Measurements from ENCODE around the gene PDHB.

The PDHB gene

GRCh38 chr3:58421004-58421403, 12.6 kb downstream of the PDHB start:
- H3K4me3 ChIP-seq (ENCODE audit: low read length): no peak overlapping the region
- no peak overlapping the region for H3K27ac ChIP-seq (ENCODE audit: low read length)
- no peaks in the 10 kb centered on the region for H3K9me3 ChIP-seq (ENCODE audit: insufficient read depth, low read length)
- H4K20me1 ChIP-seq (ENCODE audit: insufficient read depth, low read length): no peaks in the 10 kb centered on the region
- H3K79me2 ChIP-seq (ENCODE audit: low read length): no peaks in the 10 kb centered on the region
- H3K36me3 ChIP-seq (replicated peaks; ENCODE audit: low read depth, low read length): peaks cover 27% of the 10 kb centered on the region
- H3K27me3 ChIP-seq (ENCODE audit: low read depth, low read length): no peaks in the 10 kb centered on the region
- no peak overlapping the region for H2AFZ ChIP-seq (ENCODE audit: low read depth, low read length)
- TF ChIP-seq EZH2phosphoT487 (IDR thresholded peaks at IDR 0.05; ENCODE audit: low read depth): no peak
- TF ChIP-seq CTCF (IDR thresholded peaks at IDR 0.05; ENCODE audit: low read depth, low read length): no peak
- no peak overlapping the region for H3K9ac ChIP-seq (ENCODE audit: low read length)
- no peak overlapping the region for H3K4me2 ChIP-seq (ENCODE audit: low read length)
- peaks cover 7% of the 10 kb centered on the region; the same call in 1 of the 2 replicates for H3K4me1 ChIP-seq (ENCODE audit: low read length)

- Histone ChIP-seq H3K9me3 (ENCODE audit: insufficient read depth, low read length) (no peaks in the 10 kb centered on the region), H3K36me3 (replicated peaks; ENCODE audit: low read depth, low read length) (peaks cover 19% of the 10 kb centered on the region), H3K27me3 (ENCODE audit: low read depth, low read length) (no peaks in the 10 kb centered on the region), H4K20me1 (ENCODE audit: insufficient read depth, low read length) (no peaks in the 10 kb centered on the region), H3K4me2 (ENCODE audit: low read length) (no peak overlapping the region), H3K4me1 (ENCODE audit: low read length) (peaks cover 7% of the 10 kb centered on the region; the same call in 1 of the 2 replicates), H3K27ac (ENCODE audit: low read length) (no peak overlapping the region), H3K9ac (ENCODE audit: low read length) (no peak overlapping the region), H3K79me2 (ENCODE audit: low read length) (no peaks in the 10 kb centered on the region), H2AFZ (ENCODE audit: low read depth, low read length) (no peak overlapping the region), H3K4me3 (ENCODE audit: low read length) (no peak overlapping the region)
- TF ChIP-seq EZH2phosphoT487 (IDR thresholded peaks at IDR 0.05; ENCODE audit: low read depth) (no peak), CTCF (IDR thresholded peaks at IDR 0.05; ENCODE audit: low read depth, low read length) (no peak)
These were observed 13.7 kb downstream of the PDHB start for GRCh38 chr3:58419780-58420507.

GRCh38 chr3:58418227-58418626, 15.4 kb downstream of the PDHB start:
- Histone ChIP-seq H3K36me3 (replicated peaks; ENCODE audit: low read depth, low read length) (peaks cover 8% of the 10 kb centered on the region), H2AFZ (ENCODE audit: low read depth, low read length) (no peak overlapping the region), H3K79me2 (ENCODE audit: low read length) (no peaks in the 10 kb centered on the region), H3K27ac (ENCODE audit: low read length) (no peak overlapping the region), H3K4me3 (ENCODE audit: low read length) (no peak overlapping the region), H3K4me1 (ENCODE audit: low read length) (peaks cover 7% of the 10 kb centered on the region; the same call in 1 of the 2 replicates), H4K20me1 (ENCODE audit: insufficient read depth, low read length) (no peaks in the 10 kb centered on the region), H3K9me3 (ENCODE audit: insufficient read depth, low read length) (no peaks in the 10 kb centered on the region), H3K9ac (ENCODE audit: low read length) (no peak overlapping the region), H3K27me3 (ENCODE audit: low read depth, low read length) (no peaks in the 10 kb centered on the region), H3K4me2 (ENCODE audit: low read length) (no peak overlapping the region)
- TF ChIP-seq CTCF (IDR thresholded peaks at IDR 0.05; ENCODE audit: low read depth, low read length): no peak
- no peak for TF ChIP-seq EZH2phosphoT487 (IDR thresholded peaks at IDR 0.05; ENCODE audit: low read depth)

- H3K4me2 ChIP-seq (ENCODE audit: low read length): no peak overlapping the region
- no peak overlapping the region for H2AFZ ChIP-seq (ENCODE audit: low read depth, low read length)
- no peaks in the 10 kb centered on the region for H3K9me3 ChIP-seq (ENCODE audit: insufficient read depth, low read length)
- peaks cover 7% of the 10 kb centered on the region; the same call in 1 of the 2 replicates for H3K4me1 ChIP-seq (ENCODE audit: low read length)
- H3K4me3 ChIP-seq (ENCODE audit: low read length): no peak overlapping the region
- no peaks in the 10 kb centered on the region for H3K27me3 ChIP-seq (ENCODE audit: low read depth, low read length)
- H3K36me3 ChIP-seq (replicated peaks; ENCODE audit: low read depth, low read length): peaks cover 5% of the 10 kb centered on the region
- TF ChIP-seq EZH2phosphoT487 (IDR thresholded peaks at IDR 0.05; ENCODE audit: low read depth) (no peak), CTCF (IDR thresholded peaks at IDR 0.05; ENCODE audit: low read depth, low read length) (no peak)
- H3K79me2 ChIP-seq (ENCODE audit: low read length): no peaks in the 10 kb centered on the region
- H3K27ac ChIP-seq (ENCODE audit: low read length): no peak overlapping the region
- no peaks in the 10 kb centered on the region for H4K20me1 ChIP-seq (ENCODE audit: insufficient read depth, low read length)
- H3K9ac ChIP-seq (ENCODE audit: low read length): no peak overlapping the region
These were observed 16.6 kb downstream of the PDHB start for GRCh38 chr3:58417075-58417474.

Data from OCI-LY3 (cell line).